ENCODE results near the gene LRRIQ1. TPM values are rescaled to one million over a fixed set of nuclear protein-coding genes. Genes with fewer than 3 reads are reported as not detected.

The LRRIQ1 gene
- total and polyA plus RNA-seq, 2 of the 4 experiments (the other 2 are of a cell fraction): under 0.01 to 0.05 TPM

DNA sequence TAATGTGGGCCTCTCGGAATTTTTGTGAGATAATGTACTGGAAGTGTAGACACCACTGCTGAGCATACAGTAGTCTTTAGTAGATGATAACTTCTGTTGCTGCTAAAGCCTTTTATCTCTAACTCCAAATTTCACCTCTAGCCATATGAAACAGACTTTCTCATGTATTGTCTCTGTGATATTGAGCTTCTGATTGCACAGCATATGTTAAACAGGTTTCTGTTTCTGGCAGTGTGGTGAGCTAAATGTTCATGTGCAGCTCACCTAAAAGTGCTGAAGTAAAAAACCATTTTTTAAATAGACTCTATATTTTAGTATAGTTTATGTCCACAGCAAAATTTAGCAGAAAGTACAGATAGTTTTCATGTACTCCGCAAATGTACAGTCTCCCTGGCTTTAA lies 154.6 kb downstream of the LRRIQ1 start:
- CTCF ChIA-PET: no interaction called here
- POLR2A ChIA-PET (ENCODE audit: unreplicated experiment): no interaction called here
- Histone ChIP-seq H2AK9ac (replicated peaks; ENCODE audit: low read depth, low read length, poor library complexity) (no peak overlapping the region), H3K79me1 (ENCODE audit: low read depth in 1 of 2, low read length in 2 of 2) (no peaks in the 10 kb centered on the region), H2BK20ac (ENCODE audit: low read depth, low read length) (no peak overlapping the region), H4K5ac (ENCODE audit: low read depth, low read length) (no peak overlapping the region), H3K23ac (ENCODE audit: low read depth, low read length) (no peak overlapping the region), H4K8ac (ENCODE audit: low read depth in 2 of 2, low read length in 2 of 2) (no peak overlapping the region), H3K18ac (ENCODE audit: low read depth, low read length) (no peak overlapping the region), H2BK15ac (ENCODE audit: low read depth, low read length) (no peak overlapping the region), H4K20me1 (ENCODE audit: insufficient read depth, low read length) (no peaks in the 10 kb centered on the region), H2BK120ac (ENCODE audit: low read depth, low read length) (no peak overlapping the region), H3K14ac (replicated peaks; ENCODE audit: low read depth, low read length) (no peak overlapping the region), H3K56ac (ENCODE audit: extremely low read depth, insufficient read depth, low read length) (no peak overlapping the region), H3K4me2 (ENCODE audit: low read depth, low read length) (no peak overlapping the region), H2AFZ (replicated peaks; ENCODE audit: low read length, poor library complexity) (no peak overlapping the region), H3K27me3 (ENCODE audit: control insufficient read depth, insufficient read depth, low read length) (no peaks in the 10 kb centered on the region), H2BK5ac (ENCODE audit: low read depth, low read length, poor library complexity, severe bottlenecking) (no peak overlapping the region), H3K4me1 (ENCODE audit: control insufficient read depth, insufficient read depth, low read length) (no peaks in the 10 kb centered on the region), H3K36me3 (ENCODE audit: control insufficient read depth, insufficient read depth, low read length) (no peaks in the 10 kb centered on the region), H3K9me3 (ENCODE audit: control insufficient read depth, insufficient read depth, low read length) (no peaks in the 10 kb centered on the region), H4K91ac (ENCODE audit: insufficient read depth, low read depth, low read length) (no peak overlapping the region), H3K9ac (ENCODE audit: low read depth, low read length) (no peak overlapping the region), H3K4ac (ENCODE audit: low read depth, low read length) (no peak overlapping the region), H3K27ac (ENCODE audit: insufficient read depth, low read length) (no peak overlapping the region), H3K9me1 (ENCODE audit: insufficient read depth, low read length) (no peaks in the 10 kb centered on the region), H3K4me3 (ENCODE audit: insufficient read depth, low read depth, low read length) (no peak overlapping the region), H2AK5ac (ENCODE audit: low read depth, low read length) (no peak overlapping the region)
- in situ Hi-C loops (cut with MboI; ENCODE audit: low sequenced_read_pairs): no loop called here
- dilution Hi-C loops (cut with HindIII; ENCODE audit: low sequenced_read_pairs, unreplicated experiment): no loop called here
- DNase-seq (no peak), ATAC-seq (ENCODE audit: low read depth) (no peak)
- TF ChIP-seq, protein P1, sequence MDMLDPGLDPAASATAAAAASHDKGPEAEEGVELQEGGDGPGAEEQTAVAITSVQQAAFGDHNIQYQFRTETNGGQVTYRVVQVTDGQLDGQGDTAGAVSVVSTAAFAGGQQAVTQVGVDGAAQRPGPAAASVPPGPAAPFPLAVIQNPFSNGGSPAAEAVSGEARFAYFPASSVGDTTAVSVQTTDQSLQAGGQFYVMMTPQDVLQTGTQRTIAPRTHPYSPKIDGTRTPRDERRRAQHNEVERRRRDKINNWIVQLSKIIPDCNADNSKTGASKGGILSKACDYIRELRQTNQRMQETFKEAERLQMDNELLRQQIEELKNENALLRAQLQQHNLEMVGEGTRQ (IDR thresholded peaks at IDR 0.05; ENCODE audit: low read depth, low read length): no peak
- TF ChIP-seq CEBPB (IDR thresholded peaks at IDR 0.05; ENCODE audit: low read depth, low read length) (no peak), NFE2L2 (IDR thresholded peaks at IDR 0.05; ENCODE audit: low read depth, low read length) (no peak), SMC3 (IDR thresholded peaks at IDR 0.05; ENCODE audit: low read depth, low read length) (no peak), RAD21 (IDR thresholded peaks at IDR 0.05; ENCODE audit: low read length) (no peak), RCOR1 (IDR thresholded peaks at IDR 0.05; ENCODE audit: insufficient replicate concordance, low read length) (no peak), RFX5 (IDR thresholded peaks at IDR 0.05; ENCODE audit: low read depth, low read length) (no peak), BHLHE40 (IDR thresholded peaks at IDR 0.05; ENCODE audit: low read depth, low read length) (no peak), MXI1 (IDR thresholded peaks at IDR 0.05; ENCODE audit: borderline replicate concordance, low read depth, low read length) (no peak), MAZ (IDR thresholded peaks at IDR 0.05; ENCODE audit: borderline replicate concordance, low read depth, low read length) (no peak), MAFK (IDR thresholded peaks at IDR 0.05; ENCODE audit: low read depth, low read length) (no peak)
- TF ChIP-seq, protein P2, sequence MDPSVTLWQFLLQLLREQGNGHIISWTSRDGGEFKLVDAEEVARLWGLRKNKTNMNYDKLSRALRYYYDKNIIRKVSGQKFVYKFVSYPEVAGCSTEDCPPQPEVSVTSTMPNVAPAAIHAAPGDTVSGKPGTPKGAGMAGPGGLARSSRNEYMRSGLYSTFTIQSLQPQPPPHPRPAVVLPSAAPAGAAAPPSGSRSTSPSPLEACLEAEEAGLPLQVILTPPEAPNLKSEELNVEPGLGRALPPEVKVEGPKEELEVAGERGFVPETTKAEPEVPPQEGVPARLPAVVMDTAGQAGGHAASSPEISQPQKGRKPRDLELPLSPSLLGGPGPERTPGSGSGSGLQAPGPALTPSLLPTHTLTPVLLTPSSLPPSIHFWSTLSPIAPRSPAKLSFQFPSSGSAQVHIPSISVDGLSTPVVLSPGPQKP (IDR thresholded peaks at IDR 0.05; ENCODE audit: borderline replicate concordance, low read depth, low read length): no peak
- TF ChIP-seq, protein P3, sequence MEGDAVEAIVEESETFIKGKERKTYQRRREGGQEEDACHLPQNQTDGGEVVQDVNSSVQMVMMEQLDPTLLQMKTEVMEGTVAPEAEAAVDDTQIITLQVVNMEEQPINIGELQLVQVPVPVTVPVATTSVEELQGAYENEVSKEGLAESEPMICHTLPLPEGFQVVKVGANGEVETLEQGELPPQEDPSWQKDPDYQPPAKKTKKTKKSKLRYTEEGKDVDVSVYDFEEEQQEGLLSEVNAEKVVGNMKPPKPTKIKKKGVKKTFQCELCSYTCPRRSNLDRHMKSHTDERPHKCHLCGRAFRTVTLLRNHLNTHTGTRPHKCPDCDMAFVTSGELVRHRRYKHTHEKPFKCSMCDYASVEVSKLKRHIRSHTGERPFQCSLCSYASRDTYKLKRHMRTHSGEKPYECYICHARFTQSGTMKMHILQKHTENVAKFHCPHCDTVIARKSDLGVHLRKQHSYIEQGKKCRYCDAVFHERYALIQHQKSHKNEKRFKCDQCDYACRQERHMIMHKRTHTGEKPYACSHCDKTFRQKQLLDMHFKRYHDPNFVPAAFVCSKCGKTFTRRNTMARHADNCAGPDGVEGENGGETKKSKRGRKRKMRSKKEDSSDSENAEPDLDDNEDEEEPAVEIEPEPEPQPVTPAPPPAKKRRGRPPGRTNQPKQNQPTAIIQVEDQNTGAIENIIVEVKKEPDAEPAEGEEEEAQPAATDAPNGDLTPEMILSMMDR (conservative IDR thresholded peaks at IDR 0.05; ENCODE audit: low read depth, low read length): no peak
- no CpG with 5 or more reads among the region's 2 CpGs for WGBS, 2 experiments (ENCODE audit: extremely low coverage in 2 of 2, insufficient read length in 1 of 2)
- intact Hi-C loops (cut with micrococcal nuclease): no loop called here
- no TSS peak for BruUV-seq (replicated peaks)
